Stimulated activated CD8-positive, alpha-beta memory T cell treated with anti-CD3 and anti-CD28 coated beads, Interleukin-4, amount 100 ng/mL, for 1 hour (primary cell): ENCODE data around the gene DNAJC21.
"Not testable (repeated sequence)": the region's sequence is repeated elsewhere in the genome, so short reads cannot be mapped to it uniquely, and the experiment has no call there.

Source experiments
- DNase-seq, 2 donors: peaks; one replicate each; pipeline ENCODE4 v3.0.0-alpha.2; 2020; ENCODE audit warnings: low read depth in 2 of 2, low spot score in 1 of 2

DNAJC21 gene

GRCh38 chr5:34923256-34923655 lies 6.1 kb upstream of the DNAJC21 start:
- not testable (repeated sequence) for DNase-seq

- DNase-seq, result no peak
Observed at GRCh38 chr5:34923694-34924461, 5.5 kb upstream of the DNAJC21 start.

GRCh38 chr5:34924462-34924765 lies 4.9 kb upstream of the DNAJC21 start:
- DNase-seq, result no peak

DNA sequence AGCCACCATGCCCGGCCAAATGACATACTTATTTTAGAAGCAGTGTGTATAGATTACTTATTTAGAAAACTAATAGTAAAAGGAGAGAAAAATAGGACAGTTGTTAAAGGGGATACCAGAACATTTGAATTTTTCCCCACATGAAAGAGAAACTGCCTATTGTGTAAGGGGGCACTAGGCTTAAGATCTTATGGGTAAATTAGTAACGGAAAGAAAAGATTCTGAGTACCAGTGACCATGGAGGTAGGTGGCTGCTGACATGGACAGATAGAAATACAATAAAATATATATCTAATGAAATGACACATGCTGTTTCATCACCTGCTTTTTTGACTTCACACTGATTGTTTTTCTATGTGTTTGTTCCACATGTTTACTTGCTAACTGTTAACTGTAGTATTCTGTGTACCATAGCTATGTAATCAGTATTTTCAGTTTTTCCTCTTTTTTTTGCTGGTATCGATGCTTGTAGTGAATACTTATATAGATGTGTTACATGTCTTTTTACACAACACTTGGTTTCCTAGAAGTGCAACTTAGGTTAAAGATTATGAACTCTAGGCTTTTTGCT lies 3.0 kb upstream of the DNAJC21 start:
- no peak for DNase-seq

- no peak for DNase-seq
Observed at GRCh38 chr5:34927785-34928184, 1.6 kb upstream of the DNAJC21 start.

DNA sequence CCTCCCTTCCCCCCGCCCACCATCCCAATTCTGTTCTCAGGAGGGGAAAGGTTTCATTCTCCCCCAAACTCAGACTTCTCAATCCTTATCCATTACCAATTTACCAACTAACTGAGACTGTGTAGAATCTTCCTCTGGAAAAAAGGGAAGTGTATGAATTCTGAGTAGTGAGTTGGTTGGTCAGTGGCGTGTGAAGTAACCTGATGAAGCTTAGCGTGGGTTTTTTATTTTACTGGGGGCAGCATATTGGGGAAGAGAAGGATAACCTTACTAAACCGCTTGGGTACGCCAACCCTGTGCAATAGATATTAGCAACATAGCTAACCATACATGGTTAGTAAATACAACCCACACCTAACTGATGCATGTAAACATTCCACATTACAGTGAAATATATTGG lies 1.1 kb upstream of the DNAJC21 start:
- DNase-seq, result no peak

GRCh38 chr5:34929720-34930461 lies 532 bp downstream of the DNAJC21 start:
- peak; percentile 32 to 58 for DNase-seq

DNA sequence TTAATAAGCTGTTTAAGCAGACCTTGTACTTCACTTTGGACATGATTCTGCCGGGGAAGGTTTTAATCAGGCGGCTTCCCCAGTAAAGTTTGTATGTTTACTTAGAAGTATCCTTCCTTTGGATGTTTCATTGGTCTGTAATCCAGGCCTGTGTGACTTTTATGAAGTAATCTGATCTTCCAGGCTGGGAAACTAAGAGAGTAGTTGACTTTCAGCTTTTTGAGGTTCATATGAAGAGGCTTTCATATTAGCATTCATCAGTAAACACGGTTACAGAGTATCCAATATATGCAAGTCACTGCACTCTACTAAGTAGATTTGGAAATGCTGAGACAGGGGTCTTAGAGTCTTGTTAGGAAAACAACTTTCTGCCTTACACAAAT lies 1.1 kb downstream of the DNAJC21 start:
- no peak for DNase-seq

DNA sequence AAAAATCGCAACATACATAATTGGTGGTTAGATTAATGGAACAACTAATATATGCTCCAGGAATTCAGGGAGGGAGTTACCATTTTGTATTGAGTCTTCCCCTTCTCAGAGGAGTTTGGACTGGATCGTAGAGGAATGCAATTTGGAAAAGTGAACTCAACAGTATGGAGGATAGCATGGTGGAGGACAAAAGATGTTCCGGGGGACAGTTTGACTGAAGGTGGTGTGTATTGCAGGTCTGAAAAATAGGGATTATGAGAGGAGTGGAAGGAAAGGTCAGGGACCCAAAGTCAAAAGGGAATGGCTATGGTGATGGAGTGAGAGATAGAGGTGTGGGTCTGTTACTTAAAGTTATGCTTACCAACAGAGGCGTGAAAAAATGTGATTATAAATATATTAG lies 1.5 kb downstream of the DNAJC21 start:
- DNase-seq, result no peak

DNA sequence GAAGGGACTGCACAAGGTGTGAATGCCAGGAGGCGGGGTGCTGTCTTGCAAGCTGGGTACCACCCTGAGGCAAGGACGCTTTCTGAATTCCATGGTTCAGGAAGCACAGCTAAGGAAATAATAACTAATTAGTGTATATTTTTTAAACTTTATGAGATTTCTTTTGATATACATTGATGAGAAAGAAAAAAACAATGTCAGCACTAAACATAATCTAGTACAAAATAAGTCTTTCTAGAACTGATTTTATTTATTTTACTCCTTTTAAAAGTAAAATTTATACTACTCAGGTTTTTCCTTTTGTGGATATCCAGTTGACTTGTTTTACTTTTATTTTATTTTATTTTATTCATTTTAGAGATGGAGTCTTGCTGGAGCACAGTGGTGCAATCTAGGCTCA lies 3.6 kb downstream of the DNAJC21 start:
- DNase-seq, result no peak

DNA sequence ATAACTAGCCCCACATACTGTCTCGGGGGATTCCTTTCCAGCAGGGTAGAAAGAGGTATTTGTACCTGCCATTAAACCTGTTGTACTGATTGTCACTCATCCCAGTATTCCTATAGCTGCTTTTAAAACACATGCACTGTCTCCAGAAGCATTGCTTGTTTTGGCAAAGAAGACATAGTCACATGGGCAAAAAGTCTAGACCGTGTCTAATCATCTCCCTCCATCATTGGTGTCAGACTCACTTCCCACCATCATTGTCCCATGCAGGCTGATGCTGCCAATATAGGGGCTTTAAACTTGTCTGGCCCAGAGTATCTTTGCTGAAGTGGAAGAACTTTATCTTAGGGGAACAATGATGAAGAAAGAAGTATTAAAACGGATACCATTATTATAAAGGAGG lies 12.6 kb downstream of the DNAJC21 start:
- no peak for DNase-seq

DNA sequence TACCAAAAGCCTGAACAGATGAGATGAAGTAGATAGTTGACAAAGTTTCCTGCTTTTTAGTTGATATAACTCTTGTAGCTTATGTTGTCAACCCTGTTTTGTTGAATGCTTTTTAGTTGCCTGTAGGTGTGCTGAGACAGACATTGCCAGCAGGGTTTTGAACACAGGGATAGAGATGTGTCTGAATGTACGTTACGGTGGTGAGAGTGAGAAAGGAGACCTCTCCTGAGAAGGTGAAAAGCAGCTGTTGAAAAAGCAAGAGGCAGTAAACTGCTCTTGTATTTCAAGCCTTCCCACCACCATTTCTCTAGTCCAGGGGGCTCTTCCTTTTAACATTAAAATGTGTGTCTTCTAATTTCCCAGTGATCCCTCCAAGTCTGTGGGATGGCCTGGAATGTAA lies 14.7 kb downstream of the DNAJC21 start:
- DNase-seq, result no peak

GRCh38 chr5:34944460-34945047 lies 15.2 kb downstream of the DNAJC21 start:
- DNase-seq, result no peak

- no peak for DNase-seq
Observed at GRCh38 chr5:34957321-34957720, 28.0 kb downstream of the DNAJC21 start.

DNA sequence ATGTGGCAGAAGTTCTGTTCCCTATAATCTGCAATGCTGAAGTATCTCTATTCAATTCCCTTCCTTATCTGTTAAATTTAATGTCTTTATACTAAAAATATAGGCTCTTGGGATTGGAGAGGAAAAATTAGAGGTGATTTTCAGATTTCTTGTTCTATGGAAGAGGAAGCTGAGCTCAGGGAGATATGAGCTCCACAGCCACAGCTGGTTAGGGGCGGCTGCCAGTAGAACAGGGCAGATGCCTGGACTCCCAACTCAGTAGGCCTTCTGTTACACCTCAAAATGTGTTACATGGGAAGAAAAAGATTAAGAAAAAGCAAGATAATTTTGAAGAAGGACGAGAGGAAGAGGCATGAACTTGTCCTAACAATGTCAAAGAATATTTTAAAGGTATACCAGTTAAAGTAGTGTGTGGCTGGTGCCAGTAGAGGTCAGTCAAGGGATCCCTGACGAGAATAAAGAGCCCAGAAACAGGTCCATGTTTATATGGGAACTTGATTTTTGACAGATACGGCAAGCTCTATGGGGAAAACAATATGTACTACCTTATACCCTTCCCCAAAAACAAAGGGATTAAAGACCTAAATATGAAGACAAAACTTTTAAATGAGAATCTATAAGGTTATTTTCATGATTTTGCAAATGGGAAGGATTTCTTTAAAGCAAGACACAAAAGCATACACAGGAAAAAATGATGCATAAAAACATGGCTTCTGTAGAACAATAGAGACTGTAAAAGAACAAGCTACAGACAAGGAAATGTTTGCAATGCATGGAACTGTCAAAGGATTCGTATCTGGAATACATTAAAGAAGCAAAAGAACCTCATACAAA lies 28.7 kb downstream of the DNAJC21 start:
- DNase-seq, result no peak

- no peak for DNase-seq
Observed at GRCh38 chr5:34959323-34959722, 30.0 kb downstream of the DNAJC21 start.

- DNase-seq, result no peak
Observed at GRCh38 chr5:34967540-34967939, 38.2 kb downstream of the DNAJC21 start.

- DNase-seq, result no peak
Observed at GRCh38 chr5:34968258-34968657, 38.9 kb downstream of the DNAJC21 start.

GRCh38 chr5:34970552-34970951 lies 41.2 kb downstream of the DNAJC21 start:
- no peak for DNase-seq

- not testable (repeated sequence) for DNase-seq
Observed at GRCh38 chr5:34971655-34972054, 42.3 kb downstream of the DNAJC21 start.

DNA sequence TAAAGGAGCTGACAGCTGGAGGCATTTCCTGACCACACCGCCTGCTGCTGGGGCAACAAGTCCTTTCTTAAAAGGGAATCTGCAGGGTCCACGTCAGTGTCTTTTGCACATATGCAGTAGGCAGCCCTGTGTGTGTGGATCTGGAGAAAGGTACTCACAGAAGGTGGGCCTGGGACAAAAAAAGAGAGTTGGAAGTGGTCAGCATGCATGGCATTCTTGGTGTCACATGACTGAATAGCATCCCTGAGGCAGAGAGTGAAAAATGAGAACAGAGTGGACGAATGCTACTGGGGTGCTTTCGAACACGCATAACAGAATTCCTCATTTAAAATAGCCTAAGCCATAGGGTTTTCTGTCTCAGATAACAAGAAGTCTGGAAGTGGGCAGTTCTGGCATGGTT lies 47.0 kb downstream of the DNAJC21 start:
- no peak for DNase-seq
